Type B pancreatic cell (in vitro differentiated cells): Measurements from ENCODE around the gene P2RY1. TPM values are rescaled to one million over a fixed set of nuclear protein-coding genes. Genes with fewer than 3 reads are reported as not detected.

ENCODE experiments used
- DNase-seq: peaks from one replicate; pipeline ENCODE4 v3.0.0; 2021; ENCODE audit warnings: mixed read lengths; ENCODE audit not compliant: unreplicated experiment; ENCODE audit errors: extremely low spot score
- H3K27ac Mint-ChIP-seq: 2 replicates; pipeline ENCODE4 v1.8.0; 2021; ENCODE audit warnings: mild to moderate bottlenecking, mixed read lengths
- H3K27me3 Mint-ChIP-seq: 2 replicates; pipeline ENCODE4 v1.8.0; 2021; ENCODE audit warnings: mixed read lengths
- H3K36me3 Mint-ChIP-seq: 2 replicates; pipeline ENCODE4 v1.8.0; 2021; ENCODE audit warnings: mixed read lengths
- H3K4me1 Mint-ChIP-seq: one replicate; pipeline ENCODE4 v1.8.0; 2021; ENCODE audit warnings: mixed read lengths; ENCODE audit not compliant: unreplicated experiment
- H3K4me3 Mint-ChIP-seq: 2 replicates; pipeline ENCODE4 v1.8.0; 2021; ENCODE audit warnings: mild to moderate bottlenecking, mixed read lengths
- H3K9me3 Mint-ChIP-seq: 2 replicates; pipeline ENCODE4 v1.8.0; 2021; ENCODE audit warnings: mixed read lengths
- total RNA-seq: library from RNA; stranded (reverse); gene quantifications from 2 replicates; pipeline ENCODE4 v1.2.1, GENCODE V29; 2021; ENCODE audit warnings: low replicate concordance
- TF ChIP-seq, protein P1 (sequence below): fragments of 200-600 bp; sonication (generic); conservative IDR thresholded peaks from 2 replicates; pipeline ENCODE4 v1.5.0; 2021; ENCODE audit warnings: antibody characterized with exemption, mild to moderate bottlenecking

P2RY1 gene
- total RNA-seq, 1 donor from 2014 or later = 3.6 TPM

- Mint-ChIP-seq H3K9me3 (no peaks in the 10 kb centered on the region), H3K4me3 (no peak overlapping the region)
Measured at GRCh38 chr3:152823781-152824180, 11.2 kb upstream of the P2RY1 start.

DNA sequence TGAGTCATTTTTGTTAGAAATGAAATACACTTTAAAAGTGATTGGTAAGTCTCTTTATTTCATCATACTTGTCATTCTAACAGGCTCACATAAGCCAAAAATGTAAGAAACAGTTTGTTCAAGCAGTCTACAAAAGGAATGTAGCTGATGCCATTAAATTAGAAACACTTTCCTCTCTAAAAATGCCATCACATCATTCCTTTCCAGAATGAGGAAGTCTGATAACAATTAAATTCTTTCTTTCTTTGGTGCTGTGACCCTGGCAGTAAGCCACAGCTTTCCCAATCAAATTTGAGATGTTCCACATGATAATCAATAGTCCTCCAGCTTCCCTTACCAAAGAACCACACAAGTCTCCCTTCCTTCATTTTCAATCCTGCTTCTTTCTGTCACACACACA lies 9.4 kb upstream of the P2RY1 start:
- H3K4me3 Mint-ChIP-seq = no peak overlapping the region
- no peaks in the 10 kb centered on the region for H3K9me3 Mint-ChIP-seq
- TF ChIP-seq, protein P1, sequence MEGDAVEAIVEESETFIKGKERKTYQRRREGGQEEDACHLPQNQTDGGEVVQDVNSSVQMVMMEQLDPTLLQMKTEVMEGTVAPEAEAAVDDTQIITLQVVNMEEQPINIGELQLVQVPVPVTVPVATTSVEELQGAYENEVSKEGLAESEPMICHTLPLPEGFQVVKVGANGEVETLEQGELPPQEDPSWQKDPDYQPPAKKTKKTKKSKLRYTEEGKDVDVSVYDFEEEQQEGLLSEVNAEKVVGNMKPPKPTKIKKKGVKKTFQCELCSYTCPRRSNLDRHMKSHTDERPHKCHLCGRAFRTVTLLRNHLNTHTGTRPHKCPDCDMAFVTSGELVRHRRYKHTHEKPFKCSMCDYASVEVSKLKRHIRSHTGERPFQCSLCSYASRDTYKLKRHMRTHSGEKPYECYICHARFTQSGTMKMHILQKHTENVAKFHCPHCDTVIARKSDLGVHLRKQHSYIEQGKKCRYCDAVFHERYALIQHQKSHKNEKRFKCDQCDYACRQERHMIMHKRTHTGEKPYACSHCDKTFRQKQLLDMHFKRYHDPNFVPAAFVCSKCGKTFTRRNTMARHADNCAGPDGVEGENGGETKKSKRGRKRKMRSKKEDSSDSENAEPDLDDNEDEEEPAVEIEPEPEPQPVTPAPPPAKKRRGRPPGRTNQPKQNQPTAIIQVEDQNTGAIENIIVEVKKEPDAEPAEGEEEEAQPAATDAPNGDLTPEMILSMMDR = no peak
- peaks cover 5% of the 10 kb centered on the region for H3K27me3 Mint-ChIP-seq
- no peak overlapping the region for H3K27ac Mint-ChIP-seq
- no peaks in the 10 kb centered on the region for H3K36me3 Mint-ChIP-seq
- DNase-seq = no peak
- H3K4me1 Mint-ChIP-seq = no peaks in the 10 kb centered on the region

More at GRCh38 chr3:152823781-152824180, 11.2 kb upstream of the P2RY1 start:
- TF ChIP-seq, protein P1 = no peak
- Mint-ChIP-seq H3K27me3 (no peaks in the 10 kb centered on the region), H3K27ac (no peak overlapping the region), H3K4me1 (no peaks in the 10 kb centered on the region), H3K36me3 (no peaks in the 10 kb centered on the region)
- DNase-seq = no peak

DNA sequence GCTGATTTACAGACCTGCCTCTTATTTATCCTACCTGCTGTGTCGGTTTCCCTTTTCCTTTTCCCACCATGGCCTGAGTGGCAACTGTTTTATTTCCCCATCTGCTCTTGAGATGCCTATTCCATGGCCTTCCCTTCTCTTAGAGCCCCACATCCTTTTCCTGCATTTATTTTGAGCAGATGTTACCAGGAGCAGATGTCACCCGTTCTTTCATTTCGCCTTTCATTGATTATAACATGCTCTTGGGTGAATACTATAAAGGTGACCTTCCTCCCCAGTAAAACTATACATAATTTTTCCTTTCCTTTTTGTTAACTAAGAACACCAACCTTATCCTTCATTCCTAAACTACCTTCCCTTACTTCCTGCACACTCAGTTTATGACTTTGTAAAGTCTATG lies 8.5 kb upstream of the P2RY1 start:
- H3K27ac Mint-ChIP-seq = no peak overlapping the region
- H3K27me3 Mint-ChIP-seq = peaks cover 11% of the 10 kb centered on the region
- DNase-seq = no peak
- H3K4me3 Mint-ChIP-seq = no peak overlapping the region
- H3K36me3 Mint-ChIP-seq = no peaks in the 10 kb centered on the region
- no peaks in the 10 kb centered on the region for H3K9me3 Mint-ChIP-seq
- no peaks in the 10 kb centered on the region for H3K4me1 Mint-ChIP-seq
- TF ChIP-seq, protein P1 = no peak

DNA sequence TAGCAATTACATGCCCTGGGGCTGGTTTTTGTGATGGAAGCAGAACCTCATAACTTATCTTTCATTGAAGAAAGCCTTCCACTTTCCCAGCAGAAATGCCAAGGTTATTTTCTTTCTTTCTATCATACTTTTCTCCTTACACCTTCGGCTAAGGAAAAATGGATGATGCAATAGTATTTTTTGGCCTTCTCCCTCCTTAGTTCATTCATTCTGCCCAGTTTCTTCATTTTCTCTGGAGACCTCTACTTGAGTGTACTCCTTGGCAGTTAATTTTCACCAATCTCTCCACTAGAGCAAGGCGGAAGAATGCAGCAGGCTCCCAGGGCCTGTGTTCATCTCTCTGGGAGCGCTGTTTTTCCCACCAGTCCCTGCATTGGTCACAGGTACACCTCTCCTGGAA lies 7.6 kb upstream of the P2RY1 start:
- Mint-ChIP-seq H3K9me3 (no peaks in the 10 kb centered on the region), H3K27ac (no peak overlapping the region), H3K4me1 (no peaks in the 10 kb centered on the region), H3K27me3 (peaks cover 11% of the 10 kb centered on the region), H3K4me3 (no peak overlapping the region), H3K36me3 (no peaks in the 10 kb centered on the region)
- DNase-seq = no peak
- TF ChIP-seq, protein P1 = no peak

DNA sequence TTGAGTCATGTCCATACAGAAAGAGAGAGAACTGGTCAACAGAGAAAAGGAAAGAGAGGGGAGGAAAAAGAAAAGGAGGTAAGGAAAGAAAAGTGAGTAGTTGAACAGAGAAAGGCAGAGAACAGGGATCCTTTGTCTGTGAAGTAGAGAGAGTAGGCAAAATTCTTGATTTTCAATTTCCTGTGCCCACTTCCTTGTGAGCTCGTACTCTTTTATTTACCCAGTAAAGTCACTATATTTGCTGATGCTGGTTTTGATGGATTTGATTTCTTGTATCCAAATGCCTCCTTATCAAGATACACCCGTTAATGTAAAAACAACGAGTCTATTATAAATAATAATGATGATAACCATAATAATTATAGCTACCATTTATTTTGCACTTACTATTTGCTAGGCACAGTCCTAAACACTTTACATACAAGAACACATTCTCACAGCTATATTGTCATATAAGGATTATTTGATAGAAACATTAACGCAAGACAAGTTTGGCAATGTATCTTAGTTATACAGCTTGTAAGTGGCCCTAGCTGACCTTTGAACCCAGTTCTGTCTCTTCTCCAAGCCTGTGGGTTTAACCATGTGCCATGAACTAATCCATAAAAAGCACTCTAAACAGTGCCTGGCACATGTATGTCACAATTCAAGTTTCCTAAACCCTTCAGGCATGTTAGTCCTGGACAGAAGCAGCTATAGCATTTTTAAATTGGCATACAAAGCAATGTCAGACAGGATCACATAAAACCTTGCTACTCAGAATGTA lies 6.7 kb upstream of the P2RY1 start:
- TF ChIP-seq, protein P1 = no peak
- Mint-ChIP-seq H3K9me3 (no peaks in the 10 kb centered on the region), H3K4me3 (no peak overlapping the region), H3K27me3 (peaks cover 14% of the 10 kb centered on the region), H3K4me1 (no peaks in the 10 kb centered on the region), H3K27ac (no peak overlapping the region), H3K36me3 (no peaks in the 10 kb centered on the region)
- no peak for DNase-seq
